ENCODE measurements around the gene MRC2. TPM values are rescaled to one million over a fixed set of nuclear protein-coding genes. Genes with fewer than 3 reads are reported as not detected.

Gene MRC2
- total RNA-seq, 4 donors from 2014 or later: 10.6 to 40.5 (median 21.6) TPM

GRCh38 chr17:62696256-62696655, 68.8 kb downstream of the MRC2 start:
- no peak for TF ChIP-seq CTCF (IDR thresholded peaks at IDR 0.05; ENCODE audit: low read depth)

GRCh38 chr17:62696726-62697490, 69.4 kb downstream of the MRC2 start:
- TF ChIP-seq CTCF (IDR thresholded peaks at IDR 0.05; ENCODE audit: low read depth): no peak

- TF ChIP-seq CTCF (IDR thresholded peaks at IDR 0.05; ENCODE audit: low read depth): no peak
Measured at GRCh38 chr17:62700964-62701705, 73.7 kb downstream of the MRC2 start.

GRCh38 chr17:62701706-62702085, 74.2 kb downstream of the MRC2 start:
- no peak for TF ChIP-seq CTCF (IDR thresholded peaks at IDR 0.05; ENCODE audit: low read depth)

- TF ChIP-seq CTCF (IDR thresholded peaks at IDR 0.05; ENCODE audit: low read depth): no peak
Measured at GRCh38 chr17:62702746-62703260, 75.3 kb downstream of the MRC2 start.

GRCh38 chr17:62703261-62703775, 75.8 kb downstream of the MRC2 start:
- no peak for TF ChIP-seq CTCF (IDR thresholded peaks at IDR 0.05; ENCODE audit: low read depth)

GRCh38 chr17:62703776-62704380, 76.4 kb downstream of the MRC2 start:
- no peak for TF ChIP-seq CTCF (IDR thresholded peaks at IDR 0.05; ENCODE audit: low read depth)
